AG20443 (cell line): ENCODE measurements around the gene PCDHA1.

ENCODE experiments used
- DNase-seq: peaks from one replicate; pipeline ENCODE4 v3.0.0; 2012; ENCODE audit warnings: low spot score, mixed read lengths

The PCDHA1 gene

GRCh38 chr5:140923601-140924000 lies 137.7 kb downstream of the PCDHA1 start:
- DNase-seq: no peak

GRCh38 chr5:140925806-140926442 lies 140.0 kb downstream of the PCDHA1 start, which contains the start of gene PCDHAC1:
Gene PCDHAC1, plus strand, starts transcription at chr5:140926299. Its CDS starts 594 bp downstream, at chr5:140926893.
- no peak for DNase-seq

DNA sequence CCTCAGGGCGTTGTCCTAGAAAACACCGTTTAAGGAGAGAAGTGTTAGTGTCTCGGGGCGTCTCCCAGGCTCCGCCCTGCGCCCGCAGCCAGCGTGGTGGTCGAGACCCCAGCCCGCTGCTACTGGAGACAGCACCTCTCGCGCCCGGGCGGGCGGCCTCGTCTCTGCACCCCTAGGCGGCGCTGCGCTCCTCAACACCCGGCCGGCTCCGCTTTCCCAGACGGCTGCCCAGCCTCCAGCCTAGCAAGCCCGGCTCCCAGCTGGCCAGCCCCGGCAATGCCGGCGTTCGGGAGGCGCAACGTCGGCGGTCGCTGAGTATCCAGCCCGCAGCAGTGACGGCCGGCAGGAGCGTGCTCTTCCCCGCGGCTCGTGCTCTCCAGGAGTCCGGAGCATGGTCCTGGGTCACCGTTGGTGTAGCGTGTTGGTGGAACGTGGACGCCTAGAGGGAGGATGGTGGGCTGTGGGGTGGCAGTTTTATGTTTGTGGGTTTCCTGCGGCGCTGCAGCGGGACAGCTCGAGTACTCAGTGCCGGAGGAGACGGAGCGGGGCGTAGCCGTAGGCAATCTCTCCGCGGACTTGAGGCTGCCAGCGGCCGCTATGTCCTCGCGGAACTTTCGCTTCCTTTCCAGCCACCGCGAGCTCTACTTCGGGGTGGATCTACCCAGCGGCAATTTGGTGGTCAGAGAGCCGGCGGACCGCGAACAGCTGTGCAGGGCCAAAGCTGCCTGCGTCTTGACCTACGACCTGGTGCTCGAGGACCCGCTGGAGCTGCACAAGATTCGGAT lies 140.7 kb downstream of the PCDHA1 start:
- DNase-seq: peak; percentile 78

GRCh38 chr5:140927228-140927573 lies 141.3 kb downstream of the PCDHA1 start:
- DNase-seq: no peak

DNA sequence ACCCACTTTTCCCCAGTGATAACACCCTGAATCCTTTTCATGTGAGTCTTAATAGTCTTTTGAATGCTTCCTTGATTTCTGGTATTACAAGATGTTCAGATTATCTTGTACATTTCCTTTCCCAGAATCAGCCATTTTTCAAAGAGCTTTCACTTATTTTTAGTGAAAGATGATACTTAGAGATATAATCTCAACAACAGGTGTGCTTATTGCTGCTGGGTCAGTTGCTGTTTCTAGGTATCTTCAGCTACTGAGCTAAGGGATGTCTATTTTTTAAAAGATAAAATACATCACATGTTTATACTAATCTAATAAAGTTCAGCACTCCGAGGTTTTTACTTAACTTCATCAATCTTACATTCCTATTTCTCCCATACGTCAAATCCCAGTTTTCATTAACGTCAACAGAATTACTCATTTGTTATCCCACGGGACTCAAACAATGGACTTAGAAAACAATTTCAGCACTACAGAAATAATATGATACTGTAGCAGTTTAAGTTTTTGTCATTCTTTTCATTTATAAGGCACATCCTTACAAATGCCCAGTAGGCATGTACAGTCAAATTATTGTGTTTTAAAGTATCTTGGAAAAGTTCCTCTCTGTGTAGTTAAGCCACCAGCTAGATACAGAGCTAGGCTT lies 149.1 kb downstream of the PCDHA1 start:
- DNase-seq: no peak

DNA sequence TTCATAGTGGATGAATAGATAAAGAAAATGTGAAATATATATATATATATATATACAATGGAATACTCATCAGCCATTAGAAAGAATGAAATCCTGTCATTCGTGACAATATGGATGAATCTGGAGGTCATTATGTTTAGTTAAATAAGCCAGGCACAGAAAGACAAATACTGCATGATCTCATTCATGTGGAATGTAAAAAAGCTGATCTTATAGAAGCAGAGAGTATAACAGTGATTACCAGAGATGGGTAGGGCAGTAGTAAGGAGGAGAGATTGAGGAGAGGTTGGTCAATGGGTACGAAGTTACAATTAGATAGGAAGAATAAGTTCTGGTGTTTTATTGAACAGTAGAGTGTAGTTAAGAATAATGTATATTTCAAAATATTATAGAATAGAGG lies 160.6 kb downstream of the PCDHA1 start:
- DNase-seq: no peak

- no peak for DNase-seq
Measured at GRCh38 chr5:140951636-140952035, 165.7 kb downstream of the PCDHA1 start.

DNA sequence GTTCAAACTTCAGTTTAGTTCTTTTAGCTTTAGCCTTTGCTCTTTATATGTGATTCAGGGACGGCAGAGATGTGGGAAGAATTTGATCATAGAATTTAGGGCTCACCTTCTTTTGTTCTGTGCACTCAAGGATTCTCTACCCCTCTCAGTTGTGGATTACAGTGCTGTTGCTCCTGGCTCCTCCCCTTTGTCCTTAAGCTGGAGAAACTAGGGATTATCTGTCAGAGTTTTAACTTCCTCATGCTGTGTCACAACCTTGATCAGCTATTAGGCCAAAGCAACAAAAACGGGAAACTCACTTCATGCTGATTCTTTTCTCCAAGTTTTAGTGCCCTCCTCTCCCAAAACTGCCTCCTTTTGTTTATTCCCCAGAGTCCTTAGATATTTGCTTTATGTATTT lies 167.3 kb downstream of the PCDHA1 start:
- no peak for DNase-seq

DNA sequence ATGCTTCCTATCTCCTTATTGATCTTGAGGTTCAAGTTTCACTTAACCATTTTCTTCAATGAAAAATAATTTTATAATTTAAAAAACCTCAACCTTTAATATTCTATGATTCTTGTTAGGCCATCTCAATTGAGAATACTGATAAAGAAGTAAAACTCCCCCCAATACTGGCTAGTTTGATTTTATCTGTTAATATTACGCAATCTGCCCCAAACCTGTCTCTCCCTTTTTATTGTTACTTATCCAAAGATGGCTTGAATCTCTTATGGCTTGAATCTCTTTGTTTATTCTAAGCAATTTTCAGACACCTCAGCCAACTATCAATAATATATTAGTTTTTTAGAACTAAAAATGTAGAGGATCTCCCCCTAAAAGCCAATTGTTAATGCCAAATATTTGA lies 176.2 kb downstream of the PCDHA1 start:
- DNase-seq: no peak

- DNase-seq: no peak
Measured at GRCh38 chr5:140964356-140964755, 178.4 kb downstream of the PCDHA1 start.

DNA sequence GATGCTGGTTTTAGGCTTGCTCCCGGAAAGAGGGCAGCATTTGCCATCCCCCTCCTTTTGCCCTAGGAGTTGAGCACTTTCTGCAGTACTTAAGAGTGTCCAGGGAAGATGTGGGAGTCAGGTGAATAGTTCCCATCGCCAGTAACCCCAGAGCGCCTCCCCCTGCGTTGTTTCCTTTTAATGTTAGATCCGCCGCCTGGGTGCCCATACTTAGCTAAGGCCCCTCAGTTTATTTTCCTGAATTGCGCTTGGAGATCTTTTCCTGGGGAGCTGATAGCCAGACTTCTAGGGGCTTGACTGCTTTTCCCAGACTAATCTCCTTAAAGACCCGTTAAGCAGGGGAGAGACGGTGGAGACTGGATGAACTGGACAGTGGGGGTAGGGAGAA lies 180.0 kb downstream of the PCDHA1 start:
- no peak for DNase-seq

- DNase-seq: peak; percentile 24
Measured at GRCh38 chr5:140966293-140967225, 180.6 kb downstream of the PCDHA1 start, which contains the start of gene PCDHAC2. Gene PCDHAC2, plus strand, starts transcription at chr5:140966476. Its CDS starts 291 bp downstream, at chr5:140966767.

DNA sequence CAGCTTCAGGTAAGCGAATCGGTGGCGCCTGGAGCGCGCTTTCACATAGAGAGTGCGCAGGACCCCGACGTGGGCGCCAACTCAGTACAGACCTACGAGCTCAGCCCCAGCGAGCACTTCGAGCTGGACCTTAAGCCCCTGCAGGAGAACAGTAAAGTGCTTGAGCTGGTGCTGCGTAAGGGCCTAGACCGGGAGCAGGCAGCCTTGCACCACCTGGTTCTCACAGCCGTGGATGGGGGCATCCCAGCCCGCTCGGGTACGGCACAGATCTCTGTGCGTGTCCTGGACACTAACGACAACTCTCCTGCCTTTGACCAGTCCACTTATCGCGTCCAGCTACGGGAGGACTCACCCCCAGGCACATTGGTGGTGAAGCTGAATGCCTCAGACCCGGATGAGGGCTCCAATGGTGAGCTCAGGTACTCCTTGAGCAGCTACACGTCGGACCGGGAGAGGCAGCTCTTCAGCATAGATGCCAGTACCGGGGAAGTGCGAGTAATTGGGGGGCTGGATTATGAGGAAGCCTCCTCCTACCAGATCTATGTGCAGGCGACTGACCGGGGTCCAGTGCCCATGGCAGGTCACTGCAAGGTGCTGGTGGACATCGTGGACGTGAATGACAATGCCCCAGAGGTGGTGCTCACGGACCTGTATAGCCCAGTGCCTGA lies 181.4 kb downstream of the PCDHA1 start:
- DNase-seq: no peak

GRCh38 chr5:140969880-140970279 lies 183.9 kb downstream of the PCDHA1 start:
- no peak for DNase-seq

- no peak for DNase-seq
Measured at GRCh38 chr5:140973550-140973949, 187.6 kb downstream of the PCDHA1 start.

DNA sequence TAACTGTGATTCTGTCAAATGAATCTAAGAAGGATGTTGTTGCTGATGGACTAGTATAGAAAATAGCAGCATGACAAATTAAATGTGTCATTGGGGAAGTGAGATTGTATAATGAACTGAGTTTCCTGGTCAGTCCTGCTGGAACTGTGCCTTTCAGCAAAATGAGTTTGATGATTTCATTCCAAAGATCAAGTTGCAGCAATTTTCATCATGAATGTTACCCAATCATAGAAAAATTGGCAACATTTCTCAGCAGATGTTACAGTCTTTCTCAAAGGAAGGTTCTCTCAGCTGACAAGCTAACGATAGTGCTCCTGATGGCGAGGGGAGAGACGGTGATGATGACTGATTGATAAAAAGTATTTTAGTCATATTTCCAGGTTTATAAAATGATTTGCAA lies 191.1 kb downstream of the PCDHA1 start:
- no peak for DNase-seq

DNA sequence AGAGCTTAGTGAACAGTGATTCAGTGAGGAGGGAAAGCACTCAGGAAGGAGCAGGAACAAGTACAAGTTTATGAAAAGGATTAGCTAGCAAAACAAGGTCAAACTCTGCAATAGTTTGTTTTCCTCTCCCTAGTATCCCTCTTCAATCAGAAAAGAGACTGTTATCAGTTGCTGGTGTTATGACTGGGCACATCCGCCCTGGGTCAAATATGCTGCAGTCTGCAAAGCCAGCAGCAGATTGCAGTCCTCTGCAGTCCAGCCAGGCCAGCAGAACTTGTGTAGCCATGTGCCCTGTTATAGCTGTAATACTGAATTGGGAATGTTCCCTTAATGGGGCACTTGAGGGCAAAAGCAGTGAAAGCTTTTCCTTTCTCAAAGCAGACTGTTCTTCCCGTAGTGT lies 192.3 kb downstream of the PCDHA1 start:
- no peak for DNase-seq

DNA sequence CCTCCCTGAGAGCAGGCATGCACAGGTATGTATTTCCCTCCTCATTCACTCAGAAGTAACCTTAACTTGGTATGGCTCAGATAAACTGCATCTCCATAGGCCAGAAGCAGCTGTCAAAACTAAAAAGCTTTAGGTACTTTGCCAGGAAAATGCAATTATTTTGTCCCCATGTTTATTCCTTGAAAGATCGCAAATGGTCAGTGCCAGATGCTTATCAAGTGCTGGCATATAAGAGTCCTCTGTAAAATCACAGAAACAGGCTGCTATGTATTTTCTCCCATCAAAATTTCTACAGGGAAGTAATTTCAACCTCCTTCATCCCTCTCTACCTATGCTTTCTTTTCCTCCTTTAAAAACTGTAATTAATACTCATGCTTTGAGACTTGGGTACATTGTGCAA lies 193.0 kb downstream of the PCDHA1 start:
- no peak for DNase-seq

DNA sequence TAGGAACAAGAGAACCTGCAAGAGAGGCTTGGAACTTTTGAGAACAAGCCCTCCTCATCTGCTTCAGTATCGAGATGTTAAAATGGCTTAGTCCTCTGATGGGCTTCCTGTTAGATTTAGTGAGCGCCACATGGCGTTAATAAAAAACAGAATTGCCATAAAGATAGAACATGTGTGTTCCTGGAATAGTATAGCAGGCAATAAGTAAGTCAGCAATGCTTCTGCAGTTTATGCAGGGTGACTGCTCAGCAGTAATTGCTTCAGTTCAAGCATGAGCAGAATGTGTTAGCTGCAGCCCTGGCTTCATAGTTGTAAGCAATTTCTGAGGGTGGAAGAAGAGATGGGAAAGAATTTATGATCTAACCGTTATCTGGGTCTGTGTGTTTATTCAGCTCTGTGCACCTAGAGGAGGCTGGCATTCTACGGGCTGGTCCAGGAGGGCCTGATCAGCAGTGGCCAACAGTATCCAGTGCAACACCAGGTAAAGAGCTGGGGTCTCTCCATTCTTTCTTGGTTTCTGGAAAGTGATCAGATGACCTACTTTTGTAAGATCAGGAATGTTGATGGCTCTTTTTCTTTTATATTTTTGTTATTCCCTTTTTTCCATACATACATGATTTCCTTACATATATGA lies 196.3 kb downstream of the PCDHA1 start:
- no peak for DNase-seq

- DNase-seq: no peak
Measured at GRCh38 chr5:140986117-140986521, 200.2 kb downstream of the PCDHA1 start.

DNA sequence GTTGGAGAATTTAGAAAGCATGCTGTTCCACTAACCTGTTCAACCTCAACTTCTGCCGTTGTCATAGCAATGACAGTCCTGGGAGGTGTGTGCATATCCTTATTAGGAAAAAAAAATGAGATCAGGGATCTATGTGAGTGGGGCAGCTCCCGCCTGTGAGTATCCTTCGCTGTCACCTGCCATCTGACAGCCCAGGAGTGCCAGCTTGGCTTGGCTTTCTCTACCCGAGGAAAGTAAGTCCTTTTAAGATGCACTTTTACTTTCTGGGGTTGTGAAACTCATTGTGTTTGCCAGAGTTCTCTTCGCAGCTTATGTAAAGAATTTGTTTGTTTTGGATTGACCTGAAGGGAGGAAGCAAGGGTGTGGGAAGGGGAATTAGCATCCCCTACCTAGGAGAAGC lies 202.2 kb downstream of the PCDHA1 start:
- no peak for DNase-seq
